Osteoblast (primary cell): ENCODE results near the gene LENG8. TPM values are rescaled to one million over a fixed set of nuclear protein-coding genes. Genes with fewer than 3 reads are reported as not detected.
"Not testable (repeated sequence)": the region's sequence is repeated elsewhere in the genome, so short reads cannot be mapped to it uniquely, and the experiment has no call there.

Experiments used
- DNase-seq: peaks from one replicate; pipeline ENCODE4 v3.0.0; 2011; ENCODE audit warnings: low spot score, mixed read lengths; ENCODE audit not compliant: insufficient read length; ENCODE audit errors: missing footprints
- H2AFZ ChIP-seq: 2 replicates; pipeline ENCODE4 v1.6.0; 2011; ENCODE audit warnings: mild to moderate bottlenecking, low read length
- H3K27ac ChIP-seq: 2 replicates; pipeline ENCODE4 v1.5.1; 2011; ENCODE audit warnings: mild to moderate bottlenecking, low read depth, low read length, moderate library complexity
- H3K27me3 ChIP-seq: 2 replicates; pipeline ENCODE4 v1.6.0; 2012; ENCODE audit warnings: mild to moderate bottlenecking, control low read depth, inconsistent platforms, low read length, moderate library complexity; ENCODE audit not compliant: insufficient read depth
- H3K36me3 ChIP-seq: 2 replicates; pipeline ENCODE4 v1.5.1; 2011; ENCODE audit warnings: mild to moderate bottlenecking, low read length, control low read depth, moderate library complexity; ENCODE audit not compliant: insufficient read depth
- H3K4me1 ChIP-seq: 2 replicates; pipeline ENCODE4 v1.5.1; 2011; ENCODE audit warnings: mild to moderate bottlenecking, low read length, control low read depth, moderate library complexity; ENCODE audit not compliant: insufficient read depth
- H3K4me2 ChIP-seq: 2 replicates; pipeline ENCODE4 v1.6.0; 2011; ENCODE audit warnings: mild to moderate bottlenecking, low read length; ENCODE audit not compliant: insufficient read depth
- H3K4me3 ChIP-seq: fragments of 200-600 bp; sonication (generic); 3 replicates; pipeline ENCODE4 v1.5.1; 2012; ENCODE audit warnings: mild to moderate bottlenecking, low read length, inconsistent platforms; ENCODE audit not compliant: insufficient read depth
- H3K79me2 ChIP-seq: 2 replicates; pipeline ENCODE4 v1.6.0; 2012; ENCODE audit warnings: mild to moderate bottlenecking, low read length, control low read depth, inconsistent platforms; ENCODE audit not compliant: insufficient read depth
- H3K9me3 ChIP-seq: 2 replicates; pipeline ENCODE4 v1.5.1; 2011; ENCODE audit warnings: low read depth, low read length, control low read depth
- H4K20me1 ChIP-seq: 2 replicates; pipeline ENCODE4 v1.6.0; 2012; ENCODE audit warnings: mild to moderate bottlenecking, low read length, control low read depth; ENCODE audit not compliant: insufficient read depth
- small RNA-seq: library from RNA; depleted of rRNA; stranded (forward); fragments of <200 nt; gene quantifications from one replicate; pipeline ENCODE3, GENCODE V24; 2012
- total RNA-seq: library from RNA; depleted of rRNA; stranded (reverse); fragments of >200 nt; gene quantifications from 2 replicates; pipeline ENCODE4 v1.2.3, GENCODE V29; 2012

Gene LENG8
- total RNA-seq, 1 donor = 42.3 TPM

DNA sequence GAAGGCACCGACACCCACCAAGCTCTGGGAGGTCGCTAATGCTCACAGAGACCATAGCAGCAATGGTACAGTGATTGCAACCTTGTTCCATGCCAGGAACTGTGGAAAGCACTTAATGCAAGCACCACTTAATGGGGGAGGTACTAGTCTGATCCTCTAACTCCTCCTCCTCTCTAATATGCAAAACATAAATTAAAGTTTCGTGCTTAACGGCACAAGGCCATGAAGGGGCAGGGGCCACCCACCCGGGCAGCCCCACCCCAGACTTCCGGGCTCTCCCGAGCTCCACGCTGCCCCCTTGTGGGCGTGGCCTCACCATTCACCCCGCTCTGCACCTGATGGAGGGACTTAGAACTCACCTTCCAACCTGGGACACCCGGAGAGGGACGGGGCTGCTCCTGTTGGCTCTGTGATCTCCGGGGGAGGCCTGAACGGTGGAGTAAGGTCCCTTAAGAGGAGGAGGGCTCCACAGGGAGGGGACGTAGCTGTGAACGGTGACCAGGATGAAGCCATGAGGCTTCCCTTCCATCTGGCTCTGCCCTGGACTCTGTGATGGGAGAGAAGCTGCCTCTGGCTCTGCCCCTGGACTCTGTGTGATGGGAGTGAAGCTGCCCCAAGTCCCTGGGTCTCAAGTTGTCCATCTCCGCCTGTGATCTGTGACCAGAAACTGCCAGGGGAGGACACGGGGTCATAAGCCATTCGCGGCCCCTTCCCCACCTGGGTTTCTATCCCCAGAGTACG, 60.4 kb downstream of the LENG8 start:
- not testable (repeated sequence) for H2AFZ ChIP-seq, H3K9me3 ChIP-seq, H3K27me3 ChIP-seq, H3K4me1 ChIP-seq, H3K36me3 ChIP-seq, H4K20me1 ChIP-seq, H3K79me2 ChIP-seq, DNase-seq, H3K4me2 ChIP-seq, H3K27ac ChIP-seq, H3K4me3 ChIP-seq

Small RNA genes within 50 kb of the gene (small RNA-seq; reads per million reads assigned to genes)
- gene AC245884.3 = not detected

Other genes starting within 250 kb of the LENG8 start
- gene RPS9, start 248.3 kb upstream of the LENG8 start, total RNA-seq = 1,229 and 1,336 TPM in 2 replicates
- gene LILRB3, start 226.2 kb upstream of the LENG8 start, total RNA-seq = not detected in 2 replicates
- not detected in 2 replicates for gene LILRA6, start 206.4 kb upstream of the LENG8 start, total RNA-seq
- gene LILRB5, start 191.9 kb upstream of the LENG8 start, total RNA-seq = not detected in 2 replicates
- not detected in 2 replicates for gene LILRB2, start 168.1 kb upstream of the LENG8 start, total RNA-seq
- 0.36 TPM in 1 of 2 replicates, not detected in the other for gene LILRA5, start 136.0 kb upstream of the LENG8 start, total RNA-seq
- gene LILRA4, start 110.0 kb upstream of the LENG8 start, total RNA-seq = not detected in 2 replicates
- 0.29 and 0.36 TPM in 2 replicates for gene LAIR1, start 84.3 kb upstream of the LENG8 start, total RNA-seq
- gene TTYH1, start 33.7 kb upstream of the LENG8 start, total RNA-seq = not detected in 2 replicates
- 14.4 and 21.4 TPM in 2 replicates for gene LENG9, start 14.6 kb downstream of the LENG8 start, total RNA-seq
- gene CDC42EP5, start 24.1 kb downstream of the LENG8 start, total RNA-seq = 18.8 and 20.3 TPM in 2 replicates
- gene LAIR2, start 53.6 kb downstream of the LENG8 start, total RNA-seq = not detected in 2 replicates
- not detected in 2 replicates for gene LILRA2, start 124.6 kb downstream of the LENG8 start, total RNA-seq
- not detected in 2 replicates for gene LILRA1, start 144.4 kb downstream of the LENG8 start, total RNA-seq
- not detected in 2 replicates for gene LILRB1, start 181.3 kb downstream of the LENG8 start, total RNA-seq
- under 0.01 TPM in 1 of 2 replicates, not detected in the other for gene LILRB4, start 213.8 kb downstream of the LENG8 start, total RNA-seq